T follicular helper cell (primary cell): ENCODE results near the gene UNC5C.

ENCODE experiments used
- DNase-seq: peaks from one replicate; pipeline ENCODE4 v3.0.0-alpha.2; 2020; ENCODE audit warnings: low read depth

Gene UNC5C

DNA sequence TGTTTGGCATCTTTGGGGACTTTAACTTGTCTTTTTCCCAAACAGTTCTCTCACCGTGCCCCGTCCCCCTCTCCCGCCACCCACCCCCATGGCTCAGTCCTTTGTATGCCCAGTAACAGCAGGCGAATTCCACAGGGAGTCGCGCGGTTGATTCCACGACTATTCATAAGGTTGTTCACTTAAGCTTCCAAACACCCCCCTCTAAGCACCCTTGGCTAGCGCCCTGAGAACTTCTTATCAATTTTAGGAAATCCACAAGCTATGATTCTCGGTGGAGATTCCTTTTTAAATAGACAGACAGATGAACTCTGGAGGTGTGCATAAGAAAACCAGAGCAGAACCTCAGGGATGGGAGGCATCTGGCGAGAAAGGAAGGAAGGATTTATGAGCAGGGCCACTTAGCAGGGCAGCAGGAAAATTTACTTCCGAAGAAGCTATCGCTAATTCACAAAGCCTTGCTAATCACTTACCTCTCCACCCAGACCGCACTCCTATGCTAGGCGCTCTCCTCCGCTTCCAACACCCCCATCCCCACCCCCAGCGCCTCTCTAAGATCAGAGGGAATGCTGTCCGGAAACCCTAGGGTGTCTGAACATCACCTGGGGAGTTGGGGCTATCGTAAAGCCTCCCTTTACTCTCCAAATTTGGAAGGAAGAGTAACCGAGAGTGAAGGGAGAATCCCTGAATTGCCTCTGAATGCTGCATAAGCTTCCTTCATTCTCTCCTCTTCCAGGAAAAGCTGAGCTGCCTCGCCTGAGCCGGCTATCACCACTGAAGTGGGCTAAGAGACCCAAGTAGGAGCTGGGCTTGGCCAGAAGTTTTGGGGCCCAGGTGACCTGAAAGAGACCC lies 1.7 kb downstream of the UNC5C start:
- DNase-seq = no peak

DNA sequence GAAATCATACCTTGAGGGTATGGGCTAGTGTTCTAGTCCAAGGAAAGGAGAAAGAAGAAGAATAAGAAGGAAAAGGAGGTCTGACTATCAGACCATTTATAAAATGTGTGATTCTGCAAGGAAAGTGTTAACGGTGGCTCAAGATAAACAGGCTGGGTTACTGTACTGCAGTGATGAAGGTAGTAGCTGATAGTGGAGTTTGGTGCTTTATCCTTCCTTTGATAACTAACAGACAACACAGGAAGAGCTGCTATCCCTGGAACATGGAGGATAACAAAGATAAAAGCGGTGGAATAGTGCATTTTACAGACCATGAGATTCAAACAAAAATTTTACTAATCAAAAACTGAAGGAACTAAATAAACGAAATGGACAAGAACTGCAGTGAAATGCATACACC lies 2.6 kb downstream of the UNC5C start:
- DNase-seq = no peak

DNA sequence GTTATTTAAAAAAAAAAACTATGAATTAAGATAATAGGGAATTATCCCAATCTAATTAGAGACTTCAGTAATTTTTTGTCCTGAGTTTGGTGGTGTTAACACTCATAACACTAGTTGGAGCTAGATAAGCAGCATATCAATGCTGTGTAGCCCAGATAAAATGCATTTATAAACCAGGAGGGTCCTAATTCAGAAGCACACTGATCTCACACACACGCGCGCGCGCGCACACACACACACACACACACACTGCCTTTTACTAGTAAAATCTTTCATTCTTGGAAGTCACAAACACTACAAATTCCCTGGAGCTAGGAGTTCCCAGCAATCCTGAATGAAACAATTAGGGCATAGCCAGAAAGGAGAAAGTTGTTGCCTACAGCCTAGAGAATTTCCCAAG lies 3.2 kb downstream of the UNC5C start:
- no peak for DNase-seq

DNA sequence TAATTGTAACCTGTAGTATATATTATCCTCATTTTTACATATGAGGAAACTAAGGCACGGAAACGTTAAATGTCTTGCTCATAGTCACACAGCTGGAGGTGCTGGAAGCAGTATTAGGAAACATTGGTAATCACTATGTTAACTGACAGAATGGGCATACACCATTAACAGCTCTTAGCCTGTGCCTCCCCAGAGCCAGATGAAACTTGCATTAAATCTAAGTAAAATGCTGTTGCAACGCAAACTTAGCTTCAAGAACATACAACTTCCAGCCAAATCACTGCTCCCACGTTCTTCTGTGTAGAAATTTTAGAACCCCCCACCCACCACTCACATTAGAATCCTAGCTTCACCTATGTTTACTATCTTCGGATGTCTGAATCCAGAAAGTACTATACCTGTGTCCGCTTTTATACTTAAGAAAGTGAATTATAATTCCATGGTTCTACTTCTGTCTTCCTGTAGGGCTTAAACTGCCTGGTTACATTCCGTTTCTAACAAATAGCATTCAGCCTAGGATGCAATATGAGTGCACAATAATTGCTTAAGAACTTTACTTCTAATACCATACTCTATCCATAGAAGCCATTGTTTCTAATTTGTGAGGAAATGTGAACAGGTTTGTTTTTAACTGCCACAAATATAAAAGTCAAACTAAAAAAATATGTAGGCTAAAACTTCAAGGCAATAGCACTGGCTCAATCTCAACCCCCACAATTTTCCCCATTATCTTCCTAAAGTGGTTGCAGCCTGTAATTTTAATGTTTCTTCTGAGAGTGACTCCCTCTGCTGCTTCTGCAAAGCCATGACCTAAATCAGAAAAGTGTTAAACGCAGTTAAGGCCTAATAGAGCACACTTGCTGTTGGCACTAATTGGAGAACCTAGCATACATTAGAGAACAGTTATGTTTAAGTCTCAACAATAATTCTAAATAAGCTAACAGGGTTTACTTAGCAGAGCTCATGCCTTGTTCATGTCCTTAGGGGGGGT lies 4.4 kb downstream of the UNC5C start:
- no peak for DNase-seq

DNA sequence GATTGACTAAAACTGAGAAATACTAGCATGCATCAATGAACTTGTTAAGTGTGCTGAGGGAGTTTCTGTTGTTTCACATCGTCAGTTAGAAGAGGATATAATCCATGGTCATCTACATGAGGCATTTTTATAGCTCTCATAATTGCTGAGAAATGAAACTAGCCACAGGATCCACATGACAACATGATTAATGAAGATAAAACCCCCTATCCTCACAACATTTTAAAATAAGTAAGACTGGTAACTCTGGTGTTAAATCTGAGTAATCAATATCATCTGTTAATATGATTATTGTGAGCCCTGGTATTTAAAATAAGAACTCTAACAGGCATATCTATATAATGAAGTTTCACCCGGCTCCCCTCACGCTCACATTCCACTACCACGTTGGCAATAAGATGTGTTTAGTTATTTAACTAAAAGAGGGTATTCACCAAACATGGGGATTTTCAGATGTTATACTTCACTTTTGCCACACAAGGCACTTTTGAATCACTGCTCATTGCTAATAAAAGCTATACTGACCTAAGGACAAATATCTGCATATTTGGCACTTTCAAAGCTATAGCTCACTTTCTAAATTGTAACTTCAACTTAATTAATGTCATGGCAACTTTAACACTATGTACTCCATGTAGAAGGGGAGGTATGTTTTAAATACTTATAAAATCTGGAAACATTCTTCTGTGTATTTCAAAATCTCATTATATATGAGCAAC lies 6.7 kb downstream of the UNC5C start:
- DNase-seq = no peak

DNA sequence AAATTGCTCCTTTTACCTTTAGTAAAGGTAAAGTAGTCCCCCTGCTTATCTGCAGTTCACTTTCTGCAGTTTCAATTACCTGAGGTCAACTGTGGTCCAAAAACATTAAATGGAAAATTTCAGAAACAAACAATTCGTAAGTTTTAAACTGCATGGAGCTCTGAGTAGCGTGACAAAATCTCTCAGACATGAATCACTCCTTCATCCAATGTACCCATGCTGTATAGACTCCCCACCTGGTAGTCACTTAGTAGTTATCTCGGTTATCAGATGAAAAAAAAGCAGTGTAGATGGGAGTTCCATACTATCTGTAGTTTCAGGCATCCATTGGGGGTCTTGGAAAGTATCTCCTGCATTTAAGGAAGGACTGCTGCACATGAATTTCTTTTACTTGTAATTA lies 7.7 kb downstream of the UNC5C start:
- DNase-seq = no peak

DNA sequence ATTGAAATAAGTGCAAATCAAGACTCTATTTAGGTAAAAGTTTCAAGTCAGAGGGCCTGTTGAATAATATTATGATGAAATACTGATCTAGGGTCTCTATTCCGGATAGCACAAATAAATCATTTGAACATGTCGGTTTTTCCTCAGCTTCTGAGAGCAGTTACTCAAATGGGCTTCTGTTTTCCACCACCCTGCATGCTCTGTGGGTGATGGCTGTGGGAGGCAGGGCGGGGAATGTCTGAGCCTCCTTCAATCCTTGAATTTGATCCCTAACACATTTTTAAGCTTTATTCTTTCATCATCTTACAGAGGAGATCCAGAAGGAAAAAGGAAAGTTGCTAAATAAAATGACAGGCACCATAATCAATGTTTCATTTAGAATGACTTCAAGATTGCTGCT lies 8.5 kb downstream of the UNC5C start:
- DNase-seq = no peak

DNA sequence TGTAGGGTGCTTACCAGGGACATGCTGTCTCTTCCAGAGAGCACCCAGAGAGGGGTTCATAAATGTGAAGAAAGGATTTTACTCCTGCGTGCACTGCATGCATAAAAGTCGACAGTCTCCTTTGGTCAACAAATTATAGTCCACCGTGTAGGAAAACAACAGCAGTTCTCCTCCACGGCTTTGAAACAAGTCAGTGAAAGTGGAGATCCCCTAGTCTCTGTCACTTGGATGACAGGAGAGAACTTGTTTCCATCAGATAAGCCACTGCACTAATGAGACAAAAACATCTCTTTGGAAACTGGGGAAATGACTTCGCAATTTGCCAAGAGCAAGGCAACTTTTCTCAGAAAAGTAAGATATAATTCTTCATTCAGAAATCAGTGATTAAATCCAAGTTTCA lies 9.7 kb downstream of the UNC5C start:
- DNase-seq = no peak

DNA sequence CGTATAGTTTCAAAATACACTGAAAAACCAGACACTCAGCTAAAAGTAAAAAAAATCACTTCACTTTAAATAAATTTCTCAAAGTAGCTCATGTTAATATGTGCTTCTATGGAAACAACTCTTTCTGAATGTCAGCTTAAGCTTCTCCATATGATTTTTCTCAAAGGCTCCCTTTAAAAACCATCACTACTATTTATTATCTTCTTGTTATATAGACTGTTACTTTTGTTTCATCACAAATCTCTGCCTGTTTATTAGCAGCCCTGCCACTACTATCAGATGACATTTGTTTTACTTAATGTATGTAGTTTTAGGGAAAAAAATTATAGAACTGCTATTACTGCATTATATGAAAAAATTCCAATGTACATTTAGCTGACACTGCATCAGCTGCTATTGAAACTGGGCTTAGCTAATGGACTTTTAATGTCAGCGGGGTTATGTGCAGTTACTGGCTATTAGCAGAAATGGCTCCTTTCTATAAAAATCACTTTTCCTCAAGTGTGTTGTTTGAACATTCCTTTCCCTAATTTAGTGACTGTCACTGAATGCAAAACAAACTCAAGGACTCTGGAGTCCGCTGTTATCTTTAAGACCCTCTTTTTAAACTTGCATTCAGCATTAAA lies 10.8 kb downstream of the UNC5C start:
- DNase-seq = no peak

DNA sequence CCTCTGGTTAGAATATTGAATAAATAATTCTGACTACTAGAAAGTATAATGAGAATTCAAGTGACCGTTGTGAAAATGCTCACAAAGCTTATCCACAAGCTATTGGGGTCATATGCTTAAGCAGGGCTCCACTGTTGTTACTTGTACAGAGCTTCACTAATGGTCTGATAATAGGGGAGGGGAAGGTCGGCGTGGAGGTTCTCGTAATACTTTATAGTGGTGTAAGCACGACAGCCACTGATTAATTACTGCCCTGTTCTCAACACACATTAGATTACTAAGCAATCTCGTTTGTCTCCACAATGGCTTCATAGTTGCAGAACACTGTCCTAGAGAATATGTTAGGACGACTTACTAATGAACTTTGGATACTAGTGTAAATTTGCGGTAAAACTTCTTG lies 11.6 kb downstream of the UNC5C start:
- no peak for DNase-seq

DNA sequence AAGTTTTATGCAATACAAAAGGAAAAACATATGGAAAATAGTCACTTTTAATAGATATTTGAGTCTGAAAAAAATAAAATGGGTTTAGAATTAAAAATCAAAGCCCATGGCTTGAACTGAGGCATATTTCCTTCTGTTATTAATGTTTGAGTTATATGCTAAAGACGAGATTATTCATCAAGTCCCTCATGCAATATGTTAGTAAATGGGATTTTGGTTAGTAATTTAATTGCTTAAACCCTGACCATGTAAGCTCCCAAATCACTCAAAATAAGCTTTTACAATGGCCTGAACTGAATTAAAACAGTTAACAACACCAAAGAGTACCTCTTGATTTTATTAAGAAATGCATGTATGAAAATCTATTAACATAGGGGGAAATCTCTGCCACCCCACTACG lies 12.1 kb downstream of the UNC5C start:
- no peak for DNase-seq

DNA sequence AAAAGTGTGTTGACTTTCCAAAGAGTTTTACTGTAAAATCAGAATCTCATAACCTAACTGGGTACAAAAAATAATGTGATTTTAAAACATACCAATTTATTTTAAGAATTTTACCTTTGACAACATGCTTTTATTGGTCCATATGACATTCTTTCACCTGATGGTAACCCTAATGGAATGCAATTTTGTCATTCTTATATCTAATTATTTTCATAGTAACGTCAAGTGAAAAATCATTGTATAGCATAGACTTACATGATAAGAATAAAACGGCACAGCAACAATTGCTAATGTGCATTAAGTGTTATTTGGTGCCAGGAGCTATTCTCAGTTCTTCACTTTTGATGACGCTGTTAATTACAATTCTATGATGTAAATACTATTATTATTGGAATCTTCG lies 13.6 kb downstream of the UNC5C start:
- DNase-seq = no peak

DNA sequence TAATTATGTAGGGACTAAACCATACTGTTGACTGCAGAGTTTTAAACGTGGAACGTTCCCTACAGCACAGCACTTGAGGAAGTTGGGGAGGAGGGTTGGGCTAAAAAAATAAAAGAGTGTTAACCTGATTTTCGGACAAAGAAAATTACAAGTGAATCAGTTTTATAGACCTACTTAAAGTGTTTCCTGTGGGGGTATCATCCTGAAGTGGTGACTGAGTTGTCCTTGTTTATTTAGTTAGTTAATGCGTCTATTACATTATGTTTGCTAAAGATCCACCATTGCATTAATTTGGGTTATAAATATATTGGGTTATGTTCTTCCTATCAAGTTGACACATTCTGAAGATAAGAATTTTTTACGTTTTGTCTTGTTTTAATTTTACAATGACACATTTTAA lies 14.7 kb downstream of the UNC5C start:
- no peak for DNase-seq

DNA sequence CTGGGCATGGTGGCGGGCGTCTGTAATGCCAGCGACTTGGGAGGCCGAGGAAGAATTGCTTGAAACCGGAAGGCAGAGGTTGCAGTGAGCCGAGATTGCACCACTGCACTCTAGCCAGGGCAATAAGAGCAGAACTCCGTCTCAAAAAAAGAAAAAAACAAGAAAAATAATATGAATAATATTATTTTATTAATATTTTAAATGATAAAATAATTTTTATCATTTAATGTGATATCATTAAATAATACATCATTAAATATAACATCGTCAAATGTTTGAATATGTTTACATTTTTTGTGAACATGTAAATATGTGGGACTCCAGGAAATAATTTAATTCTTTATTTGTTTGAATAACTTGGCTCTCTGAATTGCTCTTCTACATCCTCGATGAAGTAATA lies 15.5 kb downstream of the UNC5C start:
- no peak for DNase-seq

DNA sequence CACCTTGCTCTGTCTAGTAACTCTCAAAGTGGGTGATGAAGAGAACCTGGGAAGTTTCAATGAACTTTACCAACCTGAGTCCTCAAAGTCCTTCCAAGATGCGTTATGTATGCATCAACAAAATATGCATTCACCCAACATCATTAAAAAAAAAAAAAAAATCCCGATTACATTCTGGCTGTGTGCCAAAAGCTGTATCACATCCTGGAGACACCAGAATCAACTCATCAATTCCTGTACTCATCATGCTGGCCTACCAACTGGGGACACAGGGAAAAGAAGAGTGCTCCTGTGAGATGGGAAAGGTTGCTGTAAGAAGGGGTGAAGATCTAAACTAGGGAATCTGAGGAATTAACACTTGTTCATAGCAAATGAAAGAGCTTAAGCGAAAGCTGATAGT lies 16.5 kb downstream of the UNC5C start:
- no peak for DNase-seq

DNA sequence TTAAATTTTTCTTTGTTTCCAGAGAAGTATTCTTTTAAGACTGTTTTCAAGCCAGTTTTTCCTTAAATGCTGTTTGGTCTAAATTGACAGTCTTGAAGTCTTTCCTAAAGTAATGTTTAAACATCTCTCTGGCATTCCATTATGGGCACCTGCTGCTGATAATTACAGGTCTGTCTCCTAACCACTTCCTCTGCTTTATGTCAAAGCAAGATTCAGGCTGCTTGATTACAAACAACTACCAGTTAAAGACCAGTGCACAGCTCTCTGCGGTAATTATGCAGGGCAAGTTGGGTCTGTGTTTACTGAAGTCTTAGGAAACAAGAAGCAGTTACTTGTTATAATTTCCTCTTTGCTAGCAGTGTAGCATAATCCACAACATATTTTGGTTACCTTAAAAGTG lies 17.6 kb downstream of the UNC5C start:
- no peak for DNase-seq

DNA sequence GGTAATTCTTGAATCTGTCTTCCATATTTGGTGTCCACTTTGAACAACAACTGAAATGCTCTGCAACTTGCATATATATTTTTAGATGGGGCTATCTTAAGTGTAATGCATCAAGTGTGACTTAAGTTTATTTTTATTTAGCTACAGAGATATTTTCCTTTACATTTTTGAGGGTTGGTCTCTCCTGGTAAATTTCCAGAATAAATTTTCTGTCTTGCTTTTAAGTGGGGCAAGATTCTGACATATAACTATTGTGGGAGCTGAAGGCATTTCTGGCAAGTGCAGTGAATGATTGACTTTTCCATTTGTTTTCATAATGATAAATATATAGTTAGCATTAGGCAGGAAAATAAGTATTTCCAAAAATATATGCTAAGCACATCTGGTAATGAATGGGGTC lies 18.8 kb downstream of the UNC5C start:
- no peak for DNase-seq

DNA sequence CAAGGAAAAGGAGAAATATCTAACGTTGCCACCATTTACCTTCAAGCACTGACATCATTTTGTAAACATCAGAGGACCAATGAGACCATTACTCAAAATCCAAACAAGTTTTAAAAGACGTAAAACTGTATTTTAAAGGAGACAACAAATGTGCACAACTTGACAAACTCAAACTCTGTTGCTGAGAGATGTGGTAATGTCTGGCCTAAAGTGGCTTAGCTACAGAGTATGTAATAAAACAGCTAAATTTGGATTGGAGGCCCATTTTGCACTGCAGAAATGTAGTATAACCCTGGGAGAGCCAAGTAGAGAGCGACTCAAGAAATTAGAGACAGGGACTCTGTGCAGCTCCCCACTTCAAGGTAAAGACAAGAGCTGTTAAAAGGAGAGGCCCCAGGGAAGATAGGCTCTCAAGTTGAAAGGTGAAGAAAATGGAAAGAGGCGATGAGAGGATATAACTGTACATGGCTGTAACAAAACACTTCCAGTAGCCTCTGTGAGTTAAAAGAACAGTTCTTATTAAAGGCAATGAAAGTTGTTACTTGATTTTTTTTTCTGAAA lies 20.3 kb downstream of the UNC5C start:
- no peak for DNase-seq

DNA sequence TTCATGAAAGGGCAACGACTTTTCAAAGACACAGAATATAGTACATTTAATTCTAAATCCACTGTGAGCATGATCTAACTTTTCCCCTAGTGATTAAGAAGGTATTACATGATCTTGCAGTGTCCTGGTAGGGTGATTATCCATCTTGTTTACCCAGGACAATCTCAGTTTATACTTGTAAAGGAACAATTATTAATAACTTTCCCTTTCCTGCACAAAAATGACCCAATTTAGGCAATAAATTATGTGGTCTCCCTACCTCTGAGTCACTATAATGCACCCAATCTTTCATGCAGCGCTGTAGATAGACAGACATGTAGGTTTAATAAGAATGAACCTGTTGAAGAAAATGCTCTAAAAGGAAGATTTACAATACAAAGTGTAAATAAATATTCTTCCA lies 22.7 kb downstream of the UNC5C start:
- DNase-seq = no peak

DNA sequence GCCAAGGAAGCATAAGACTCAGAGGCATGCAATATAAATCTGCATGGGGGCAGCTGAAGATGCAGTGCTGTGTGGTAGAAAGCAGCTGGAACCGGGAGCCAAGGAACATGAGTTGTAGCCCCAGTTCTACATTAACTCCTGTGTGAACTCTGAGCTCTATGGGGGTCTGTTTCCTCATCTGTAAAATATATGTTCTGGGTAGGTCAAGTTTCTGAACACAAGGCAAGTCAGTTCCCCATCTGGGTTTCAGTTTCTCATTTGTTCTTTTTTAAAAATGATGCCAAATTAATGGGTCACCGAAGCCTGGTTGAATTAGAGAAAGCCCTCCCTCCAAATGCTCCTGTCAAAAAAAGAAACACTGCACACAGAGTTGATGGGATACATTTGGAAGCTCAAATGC lies 24.0 kb downstream of the UNC5C start:
- no peak for DNase-seq

DNA sequence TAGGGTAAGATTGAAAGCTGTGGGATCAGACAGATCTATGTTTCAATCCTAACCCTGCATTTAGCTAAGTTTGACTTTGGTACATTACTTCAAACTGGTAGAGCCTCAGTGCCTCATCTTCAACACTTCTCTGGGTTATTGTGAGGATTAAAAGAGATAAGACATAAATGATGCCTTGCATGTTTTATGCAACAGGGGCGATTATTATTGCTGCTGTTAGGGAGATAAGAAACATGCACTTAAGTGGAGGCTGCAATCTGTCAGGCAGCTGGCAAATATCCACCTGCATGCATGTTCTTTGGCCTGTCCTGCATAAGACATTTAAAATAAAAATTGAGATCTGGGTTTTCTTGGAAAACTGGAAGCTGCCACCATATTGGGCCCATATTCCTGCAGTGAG lies 24.6 kb downstream of the UNC5C start:
- no peak for DNase-seq
